ENCODE results near the gene LRRC32.
"Not testable (repeated sequence)": the region's sequence is repeated elsewhere in the genome, so short reads cannot be mapped to it uniquely, and the experiment has no call there.

The LRRC32 gene

DNA sequence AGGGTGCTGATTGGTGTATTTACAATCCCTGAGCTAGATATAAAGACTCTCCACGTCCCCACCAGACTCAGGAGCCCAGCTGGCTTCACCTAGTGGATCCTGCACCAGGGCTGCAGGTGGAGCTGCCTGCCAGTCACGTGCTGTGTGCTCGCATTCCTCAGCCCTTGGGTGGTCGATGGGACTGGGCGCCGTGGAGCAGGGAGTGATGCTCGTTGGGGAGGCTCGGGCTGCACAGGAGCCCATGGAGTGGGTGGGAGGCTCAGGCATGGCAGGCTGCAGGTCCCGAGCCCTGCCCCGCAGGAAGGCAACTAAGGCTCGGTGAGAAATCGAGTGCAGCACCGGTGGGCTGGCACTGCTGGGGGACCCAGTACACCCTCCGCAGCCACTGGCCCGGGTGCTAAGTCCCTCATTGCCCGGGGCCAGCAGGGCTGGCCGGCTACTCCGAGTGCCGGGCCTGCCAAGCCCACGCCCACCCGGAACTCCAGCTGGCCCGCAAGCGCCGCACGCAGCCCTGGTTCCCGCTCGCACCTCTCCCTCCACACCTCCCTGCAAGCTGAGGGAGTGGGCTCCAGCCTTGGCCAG is 61.6 kb downstream of the LRRC32 start:
- not testable (repeated sequence) for DNase-seq

DNA sequence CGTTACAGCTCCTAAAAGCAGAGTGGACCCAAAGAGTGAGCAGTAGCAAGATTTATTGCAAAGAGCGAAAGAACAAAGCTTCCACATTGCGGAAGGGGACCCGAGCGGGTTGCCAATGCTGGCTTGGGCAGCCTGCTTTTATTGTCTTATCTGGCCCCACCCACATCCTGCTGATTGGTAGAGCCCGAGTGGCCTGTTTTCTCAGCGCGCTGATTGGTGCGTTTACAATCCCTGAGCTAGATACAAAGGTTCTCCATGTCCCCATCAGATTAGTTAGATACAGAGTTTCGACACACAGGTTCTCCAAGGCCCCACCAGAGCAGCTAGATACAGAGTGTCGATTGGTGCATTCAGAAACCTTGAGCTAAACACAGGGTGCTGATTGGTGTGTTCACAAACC is 62.3 kb downstream of the LRRC32 start:
- not testable (repeated sequence) for DNase-seq
